SW 1271 (cell line): Measurements from ENCODE around the gene SLC39A11.

ENCODE experiments used
- DNase-seq, 2 experiments: peaks; one replicate each; lab custom pipeline; 2025; lab: John Stamatoyannopoulos, UW

SLC39A11 gene

GRCh38 chr17:72684405-72685020 lies 408.0 kb downstream of the SLC39A11 start:
- no peak for DNase-seq

- peak in 1 of 2 experiments; percentile 65 for DNase-seq
These were observed 408.7 kb downstream of the SLC39A11 start for GRCh38 chr17:72683506-72684404.

GRCh38 chr17:72682605-72683004 lies 409.9 kb downstream of the SLC39A11 start:
- DNase-seq = peak in 1 of 2 experiments; percentile 5

GRCh38 chr17:72681844-72682243 lies 410.6 kb downstream of the SLC39A11 start:
- DNase-seq = no peak

- DNase-seq = no peak
These were observed 414.6 kb downstream of the SLC39A11 start for GRCh38 chr17:72677714-72678390.

GRCh38 chr17:72677108-72677507 lies 415.4 kb downstream of the SLC39A11 start:
- no peak for DNase-seq

- no peak for DNase-seq
These were observed 419.8 kb downstream of the SLC39A11 start for GRCh38 chr17:72672729-72673128.

- DNase-seq = no peak
These were observed 421.5 kb downstream of the SLC39A11 start for GRCh38 chr17:72671016-72671415.

GRCh38 chr17:72667096-72668063 lies 425.1 kb downstream of the SLC39A11 start:
- DNase-seq = no peak

GRCh38 chr17:72665852-72666851 lies 426.3 kb downstream of the SLC39A11 start:
- no peak for DNase-seq

- no peak for DNase-seq
These were observed 429.7 kb downstream of the SLC39A11 start for GRCh38 chr17:72662827-72663190.

GRCh38 chr17:72661945-72662826 lies 430.3 kb downstream of the SLC39A11 start:
- no peak for DNase-seq

- no peak for DNase-seq
These were observed 431.2 kb downstream of the SLC39A11 start for GRCh38 chr17:72661116-72661944.

- DNase-seq = no peak
These were observed 432.0 kb downstream of the SLC39A11 start for GRCh38 chr17:72660274-72661115.

- no peak for DNase-seq
These were observed 432.7 kb downstream of the SLC39A11 start for GRCh38 chr17:72659811-72660210.

- DNase-seq = no peak
These were observed 433.8 kb downstream of the SLC39A11 start for GRCh38 chr17:72658675-72659074.
